Measurements from ENCODE around the gene ZFP36L1. TPM values are rescaled to one million over a fixed set of nuclear protein-coding genes. Genes with fewer than 3 reads are reported as not detected.

ZFP36L1 gene
- total and polyA plus RNA-seq, 9 of the 15 experiments (the other 6 are each of a cell fraction or from before 2014, with no cell fraction given) = 1.3 to 26.6 (median 3.7) TPM

DNA sequence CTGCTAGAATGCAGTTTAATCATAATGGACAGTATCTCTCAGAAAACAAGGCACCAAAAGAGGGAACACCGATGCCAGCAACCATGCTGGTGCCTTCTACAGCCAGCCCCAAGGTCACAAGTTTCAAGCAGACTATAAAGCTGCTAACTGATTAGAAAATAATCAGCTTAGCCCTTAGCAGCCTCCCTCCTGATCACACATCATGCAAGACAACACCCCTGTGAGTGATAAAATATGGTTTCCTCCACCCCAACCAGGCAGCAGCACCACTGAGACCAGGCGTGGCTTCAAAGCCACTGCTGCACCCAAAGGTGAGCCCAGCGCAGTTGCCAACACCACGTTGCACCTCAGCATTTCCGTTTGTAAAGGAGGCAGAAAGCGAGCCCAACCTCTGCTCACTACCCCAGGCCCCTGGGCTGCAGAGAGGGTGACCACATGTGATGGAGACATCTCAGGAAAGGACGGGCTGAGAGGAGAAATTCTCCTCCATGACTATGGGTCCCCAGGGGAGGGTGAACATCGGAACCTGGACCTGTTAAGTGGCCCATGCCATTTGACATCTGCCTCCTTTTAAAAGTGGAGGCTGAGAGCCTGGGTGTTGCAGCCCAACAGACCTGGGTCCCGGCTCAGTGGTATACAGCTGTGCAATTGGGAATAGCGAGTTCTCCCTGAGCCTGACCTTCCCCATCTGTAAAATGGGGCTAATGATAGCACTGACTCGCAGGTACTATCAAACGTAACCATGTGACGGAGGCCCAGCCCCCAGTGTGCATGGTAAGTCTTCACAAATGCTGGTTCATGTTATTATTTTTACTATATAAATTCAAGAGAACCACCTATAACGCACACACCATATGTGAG lies 11.5 kb downstream of the ZFP36L1 start (continued):
- TF ChIP-seq, protein P1, sequence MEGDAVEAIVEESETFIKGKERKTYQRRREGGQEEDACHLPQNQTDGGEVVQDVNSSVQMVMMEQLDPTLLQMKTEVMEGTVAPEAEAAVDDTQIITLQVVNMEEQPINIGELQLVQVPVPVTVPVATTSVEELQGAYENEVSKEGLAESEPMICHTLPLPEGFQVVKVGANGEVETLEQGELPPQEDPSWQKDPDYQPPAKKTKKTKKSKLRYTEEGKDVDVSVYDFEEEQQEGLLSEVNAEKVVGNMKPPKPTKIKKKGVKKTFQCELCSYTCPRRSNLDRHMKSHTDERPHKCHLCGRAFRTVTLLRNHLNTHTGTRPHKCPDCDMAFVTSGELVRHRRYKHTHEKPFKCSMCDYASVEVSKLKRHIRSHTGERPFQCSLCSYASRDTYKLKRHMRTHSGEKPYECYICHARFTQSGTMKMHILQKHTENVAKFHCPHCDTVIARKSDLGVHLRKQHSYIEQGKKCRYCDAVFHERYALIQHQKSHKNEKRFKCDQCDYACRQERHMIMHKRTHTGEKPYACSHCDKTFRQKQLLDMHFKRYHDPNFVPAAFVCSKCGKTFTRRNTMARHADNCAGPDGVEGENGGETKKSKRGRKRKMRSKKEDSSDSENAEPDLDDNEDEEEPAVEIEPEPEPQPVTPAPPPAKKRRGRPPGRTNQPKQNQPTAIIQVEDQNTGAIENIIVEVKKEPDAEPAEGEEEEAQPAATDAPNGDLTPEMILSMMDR (IDR thresholded peaks at IDR 0.05 in 2 of 3, conservative IDR thresholded peaks at IDR 0.05 in 1 of 3; ENCODE audit: insufficient read depth in 2 of 3, low read depth in 1 of 3, low read length in 3 of 3) = no peak
- TF ChIP-seq FOXP1 (CRISPR knock-in tag; IDR thresholded peaks at IDR 0.05) (no peak), ZNF584 (CRISPR knock-in tag; IDR thresholded peaks at IDR 0.05; ENCODE audit: low read depth) (no peak), CAMTA2 (CRISPR knock-in tag; conservative IDR thresholded peaks at IDR 0.05) (no peak), BHLHE40 (IDR thresholded peaks at IDR 0.05; ENCODE audit: low read length) (0 out of 2 replicates have a peak, but pooled peaks have one; percentile 44), MCM3 (IDR thresholded peaks at IDR 0.05) (no peak), RFX7 (CRISPR knock-in tag; IDR thresholded peaks at IDR 0.05) (no peak), LEF1 (IDR thresholded peaks at IDR 0.05) (0 out of 2 replicates have a peak, but pooled peaks have one; percentile 10), HIVEP1 (CRISPR knock-in tag; IDR thresholded peaks at IDR 0.05) (no peak), RNF2 (IDR thresholded peaks at IDR 0.05) (0 out of 2 replicates have a peak, but pooled peaks have one; percentile 21), MTA1 (IDR thresholded peaks at IDR 0.05; ENCODE audit: borderline replicate concordance) (no peak), ZNF263 (CRISPR knock-in tag; IDR thresholded peaks at IDR 0.05; ENCODE audit: borderline replicate concordance) (no peak), ZNF699 (CRISPR knock-in tag; IDR thresholded peaks at IDR 0.05; ENCODE audit: insufficient replicate concordance) (no peak), ZNF766 (CRISPR knock-in tag; conservative IDR thresholded peaks at IDR 0.05) (no peak), HDAC6 (IDR thresholded peaks at IDR 0.05; ENCODE audit: low read depth, low read length) (no peak)
- TF ChIP-seq, protein P2, sequence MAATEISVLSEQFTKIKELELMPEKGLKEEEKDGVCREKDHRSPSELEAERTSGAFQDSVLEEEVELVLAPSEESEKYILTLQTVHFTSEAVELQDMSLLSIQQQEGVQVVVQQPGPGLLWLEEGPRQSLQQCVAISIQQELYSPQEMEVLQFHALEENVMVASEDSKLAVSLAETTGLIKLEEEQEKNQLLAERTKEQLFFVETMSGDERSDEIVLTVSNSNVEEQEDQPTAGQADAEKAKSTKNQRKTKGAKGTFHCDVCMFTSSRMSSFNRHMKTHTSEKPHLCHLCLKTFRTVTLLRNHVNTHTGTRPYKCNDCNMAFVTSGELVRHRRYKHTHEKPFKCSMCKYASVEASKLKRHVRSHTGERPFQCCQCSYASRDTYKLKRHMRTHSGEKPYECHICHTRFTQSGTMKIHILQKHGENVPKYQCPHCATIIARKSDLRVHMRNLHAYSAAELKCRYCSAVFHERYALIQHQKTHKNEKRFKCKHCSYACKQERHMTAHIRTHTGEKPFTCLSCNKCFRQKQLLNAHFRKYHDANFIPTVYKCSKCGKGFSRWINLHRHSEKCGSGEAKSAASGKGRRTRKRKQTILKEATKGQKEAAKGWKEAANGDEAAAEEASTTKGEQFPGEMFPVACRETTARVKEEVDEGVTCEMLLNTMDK (IDR thresholded peaks at IDR 0.05; ENCODE audit: borderline replicate concordance, insufficient read depth, low read depth, low read length, poor library complexity, severe bottlenecking) = no peak
- TF ChIP-seq, protein P3, sequence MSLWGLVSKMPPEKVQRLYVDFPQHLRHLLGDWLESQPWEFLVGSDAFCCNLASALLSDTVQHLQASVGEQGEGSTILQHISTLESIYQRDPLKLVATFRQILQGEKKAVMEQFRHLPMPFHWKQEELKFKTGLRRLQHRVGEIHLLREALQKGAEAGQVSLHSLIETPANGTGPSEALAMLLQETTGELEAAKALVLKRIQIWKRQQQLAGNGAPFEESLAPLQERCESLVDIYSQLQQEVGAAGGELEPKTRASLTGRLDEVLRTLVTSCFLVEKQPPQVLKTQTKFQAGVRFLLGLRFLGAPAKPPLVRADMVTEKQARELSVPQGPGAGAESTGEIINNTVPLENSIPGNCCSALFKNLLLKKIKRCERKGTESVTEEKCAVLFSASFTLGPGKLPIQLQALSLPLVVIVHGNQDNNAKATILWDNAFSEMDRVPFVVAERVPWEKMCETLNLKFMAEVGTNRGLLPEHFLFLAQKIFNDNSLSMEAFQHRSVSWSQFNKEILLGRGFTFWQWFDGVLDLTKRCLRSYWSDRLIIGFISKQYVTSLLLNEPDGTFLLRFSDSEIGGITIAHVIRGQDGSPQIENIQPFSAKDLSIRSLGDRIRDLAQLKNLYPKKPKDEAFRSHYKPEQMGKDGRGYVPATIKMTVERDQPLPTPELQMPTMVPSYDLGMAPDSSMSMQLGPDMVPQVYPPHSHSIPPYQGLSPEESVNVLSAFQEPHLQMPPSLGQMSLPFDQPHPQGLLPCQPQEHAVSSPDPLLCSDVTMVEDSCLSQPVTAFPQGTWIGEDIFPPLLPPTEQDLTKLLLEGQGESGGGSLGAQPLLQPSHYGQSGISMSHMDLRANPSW (CRISPR knock-in tag; IDR thresholded peaks at IDR 0.05) = no peak
- TF ChIP-seq, protein P4, sequence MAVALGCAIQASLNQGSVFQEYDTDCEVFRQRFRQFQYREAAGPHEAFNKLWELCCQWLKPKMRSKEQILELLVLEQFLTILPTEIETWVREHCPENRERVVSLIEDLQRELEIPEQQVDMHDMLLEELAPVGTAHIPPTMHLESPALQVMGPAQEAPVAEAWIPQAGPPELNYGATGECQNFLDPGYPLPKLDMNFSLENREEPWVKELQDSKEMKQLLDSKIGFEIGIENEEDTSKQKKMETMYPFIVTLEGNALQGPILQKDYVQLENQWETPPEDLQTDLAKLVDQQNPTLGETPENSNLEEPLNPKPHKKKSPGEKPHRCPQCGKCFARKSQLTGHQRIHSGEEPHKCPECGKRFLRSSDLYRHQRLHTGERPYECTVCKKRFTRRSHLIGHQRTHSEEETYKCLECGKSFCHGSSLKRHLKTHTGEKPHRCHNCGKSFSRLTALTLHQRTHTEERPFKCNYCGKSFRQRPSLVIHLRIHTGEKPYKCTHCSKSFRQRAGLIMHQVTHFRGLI (CRISPR knock-in tag; IDR thresholded peaks at IDR 0.05) = no peak
- TF ChIP-seq, protein P5, sequence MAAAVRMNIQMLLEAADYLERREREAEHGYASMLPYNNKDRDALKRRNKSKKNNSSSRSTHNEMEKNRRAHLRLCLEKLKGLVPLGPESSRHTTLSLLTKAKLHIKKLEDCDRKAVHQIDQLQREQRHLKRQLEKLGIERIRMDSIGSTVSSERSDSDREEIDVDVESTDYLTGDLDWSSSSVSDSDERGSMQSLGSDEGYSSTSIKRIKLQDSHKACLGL (CRISPR knock-in tag; IDR thresholded peaks at IDR 0.05; ENCODE audit: borderline replicate concordance, poor library complexity, severe bottlenecking) = no peak
